Activated B cell treated with CpG ODN at 0.5 μM for 24 hours (primary cell): ENCODE results near the gene CAPRIN1. TPM values are rescaled to one million over a fixed set of nuclear protein-coding genes. Genes with fewer than 3 reads are reported as not detected.
A peak's percentile ranks its signal among the peaks of the same experiment; 100 is the strongest.

Experiments used
- ATAC-seq: fragments of 200-7000 bp; cut with Tn5 transposase; one replicate; pipeline ENCODE4 v1.10.0; 2021; ENCODE audit warnings: low read depth, mild to moderate bottlenecking, moderate library complexity
- CTCF ChIA-PET: fragments of 350-600 bp; sonication (Branson Sonifier 250); formaldehyde crosslinking; loops from one replicate; lab custom pipeline; 2021; ENCODE audit warnings: antibody characterized with exemption; lab: Charles Lee
- POLR2A ChIA-PET: fragments of 350-600 bp; sonication (Branson Sonifier 250); formaldehyde crosslinking; loops from one replicate; lab custom pipeline; 2021; ENCODE audit warnings: antibody characterized with exemption; lab: Charles Lee
- DNase-seq: peaks from one replicate; pipeline ENCODE4 v3.0.0; 2022
- H3K27ac Mint-ChIP-seq: one replicate; pipeline ENCODE4 v1.8.0; 2020; ENCODE audit warnings: mixed read lengths
- H3K27me3 Mint-ChIP-seq: one replicate; pipeline ENCODE4 v1.8.0; 2021; ENCODE audit warnings: mixed read lengths
- H3K36me3 Mint-ChIP-seq: one replicate; pipeline ENCODE4 v1.8.0; 2021; ENCODE audit warnings: low read depth, mixed read lengths
- H3K4me1 Mint-ChIP-seq: one replicate; pipeline ENCODE4 v1.8.0; 2021; ENCODE audit warnings: mixed read lengths
- H3K4me3 Mint-ChIP-seq: one replicate; pipeline ENCODE4 v1.8.0; 2020; ENCODE audit warnings: mild to moderate bottlenecking, mixed read lengths
- H3K9me3 Mint-ChIP-seq: one replicate; pipeline ENCODE4 v1.8.0; 2020; ENCODE audit warnings: mixed read lengths
- CTCF ChIP-seq: fragments of 200-600 bp; IDR thresholded peaks from one replicate; pipeline ENCODE4 v1.8.0; 2022; ENCODE audit warnings: antibody characterized with exemption, mild to moderate bottlenecking
- intact Hi-C: fragments of 100-400 bp; cut with micrococcal nuclease; formaldehyde crosslinking; loops from one replicate; pipeline ENCODE4 v1.15.1; 2024
- total RNA-seq: library from RNA; stranded (reverse); gene quantifications from 2 replicates; pipeline ENCODE4 v1.2.3, GENCODE V29; 2022

Gene CAPRIN1
- total RNA-seq, 1 donor from 2014 or later, result 158 TPM

DNA sequence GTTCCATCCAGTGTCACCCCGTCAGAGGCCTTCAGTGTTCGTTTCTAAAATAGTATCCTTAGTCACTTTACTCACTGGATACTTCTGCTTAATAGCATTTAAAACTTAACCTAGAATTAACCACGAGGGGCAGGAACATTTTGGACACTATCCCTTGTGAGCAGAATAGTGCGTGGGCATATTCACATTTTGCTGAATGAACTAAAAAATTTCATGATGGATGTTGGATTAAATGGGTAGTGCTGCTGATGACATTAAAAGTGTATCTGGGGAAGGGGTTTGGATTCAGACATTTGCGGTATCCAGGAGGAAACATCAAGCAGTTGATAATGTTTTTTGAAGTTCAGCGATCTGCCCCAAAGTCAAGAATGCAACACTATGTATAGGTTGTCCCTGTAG is 53.1 kb downstream of the CAPRIN1 start:
- ChIA-PET POLR2A (interaction anchor here (0.6 to 4.0 kb wide), 14 partner anchors 15 to 1035 kb away, joined by 3 to 95 read pairs (median 4); partner anchors contain the start of genes ABTB2, APIP, CAPRIN1 and FBXO3), CTCF (interaction anchor here (0.7 to 0.9 kb wide), 3 partner anchors 53 to 253 kb away, joined by 3 to 4 read pairs (median 4); partner anchors contain the start of genes ABTB2 and CAPRIN1)
- Mint-ChIP-seq H3K9me3 (no peaks in the 10 kb centered on the region), H3K27me3 (peaks cover 2% of the 10 kb centered on the region), H3K36me3 (peaks cover 56% of the 10 kb centered on the region), H3K27ac (peak overlapping the region; percentile 98), H3K4me3 (peak overlapping the region; percentile 97), H3K4me1 (peaks cover 41% of the 10 kb centered on the region)
- ATAC-seq (no peak), DNase-seq (no peak)
- TF ChIP-seq CTCF, result no peak
- intact Hi-C loops, result loop anchor here (1.0 to 5.0 kb wide), 8 partner anchors 53 to 1522 kb away; partner anchors contain the start of genes ABTB2, APIP, CAPRIN1 and CAT

- H3K9me3 Mint-ChIP-seq, result no peaks in the 10 kb centered on the region
- H3K27ac Mint-ChIP-seq, result peak within 1 kb of the TSS; percentile 98
- ChIA-PET POLR2A (interaction anchor here (0.6 to 4.0 kb wide), 16 partner anchors 9 to 1034 kb away, joined by 3 to 95 read pairs (median 4); partner anchors contain the start of genes ABTB2, APIP, CAPRIN1 and FBXO3), CTCF (interaction anchor here (0.7 to 0.9 kb wide), 3 partner anchors 54 to 253 kb away, joined by 3 to 4 read pairs (median 4); partner anchors contain the start of genes ABTB2 and CAPRIN1)
- peak; percentile 92 for ATAC-seq
- no peak for TF ChIP-seq CTCF
- H3K4me1 Mint-ChIP-seq, result peaks cover 41% of the 10 kb centered on the region
- intact Hi-C loops, result loop anchor here (1.0 to 5.0 kb wide), 8 partner anchors 54 to 1523 kb away; partner anchors contain the start of genes ABTB2, APIP, CAPRIN1 and CAT
- H3K4me3 Mint-ChIP-seq, result peak within 1 kb of the TSS; percentile 97
- H3K27me3 Mint-ChIP-seq, result peaks cover 2% of the 10 kb centered on the region
- peaks cover 57% of the 10 kb centered on the region for H3K36me3 Mint-ChIP-seq
- peak; percentile 91 for DNase-seq
Measured at GRCh38 chr11:34105079-34105956, 53.8 kb downstream of the CAPRIN1 start, which contains the start of gene NAT10. TSS of gene NAT10 (plus strand) at chr11:34105629. CDS start at chr11:34108226, 2,597 bp downstream.

- CTCF ChIA-PET, result interaction anchor here (0.6 to 1.2 kb wide), 4 partner anchors 55 to 109 kb away, joined by 3 to 4 read pairs (median 4); partner anchors contain the start of gene CAPRIN1
- peak overlapping the region; percentile 98 for H3K27ac Mint-ChIP-seq
- POLR2A ChIA-PET, result interaction anchor here (0.7 to 4.0 kb wide), 14 partner anchors 40 to 1228 kb away, joined by 3 to 95 read pairs (median 6); partner anchors contain the start of genes ABTB2, APIP, CAPRIN1 and PDHX
- DNase-seq (no peak), ATAC-seq (no peak)
- H3K9me3 Mint-ChIP-seq, result no peaks in the 10 kb centered on the region
- no peak for TF ChIP-seq CTCF
- intact Hi-C loops, result loop anchor here (1.0 to 5.0 kb wide), 8 partner anchors 55 to 1524 kb away; partner anchors contain the start of genes ABTB2, APIP, CAPRIN1 and CAT
- H3K4me1 Mint-ChIP-seq, result peaks cover 41% of the 10 kb centered on the region
- H3K27me3 Mint-ChIP-seq, result peaks cover 2% of the 10 kb centered on the region
- H3K36me3 Mint-ChIP-seq, result peaks cover 57% of the 10 kb centered on the region
- peak overlapping the region; percentile 97 for H3K4me3 Mint-ChIP-seq
Measured at GRCh38 chr11:34105957-34106504, 54.5 kb downstream of the CAPRIN1 start.

GRCh38 chr11:34111722-34112270 is 60.3 kb downstream of the CAPRIN1 start:
- ChIA-PET CTCF (no interaction called here), POLR2A (interaction anchor here (0.5 kb wide), 1 partner anchor 852 kb away, joined by 9 read pairs; no protein-coding TSS in a partner anchor)
- intact Hi-C loops, result no loop called here
- Mint-ChIP-seq H3K9me3 (no peaks in the 10 kb centered on the region), H3K4me3 (no peak overlapping the region), H3K4me1 (peaks cover 7% of the 10 kb centered on the region), H3K27ac (no peak overlapping the region), H3K36me3 (peaks cover 86% of the 10 kb centered on the region), H3K27me3 (no peaks in the 10 kb centered on the region)
- DNase-seq, result no peak
- no peak for TF ChIP-seq CTCF
- no peak for ATAC-seq
